ENCODE results near the gene MYLK2.
"Not testable (repeated sequence)": the region's sequence is repeated elsewhere in the genome, so short reads cannot be mapped to it uniquely, and the experiment has no call there.

MYLK2 gene

GRCh38 chr20:31813611-31814010 lies 5.5 kb upstream of the MYLK2 start:
- no peak for DNase-seq (ENCODE audit: low read depth, low spot score)
- no peak overlapping the region for H3K4me3 ChIP-seq (ENCODE audit: low read length)

DNA sequence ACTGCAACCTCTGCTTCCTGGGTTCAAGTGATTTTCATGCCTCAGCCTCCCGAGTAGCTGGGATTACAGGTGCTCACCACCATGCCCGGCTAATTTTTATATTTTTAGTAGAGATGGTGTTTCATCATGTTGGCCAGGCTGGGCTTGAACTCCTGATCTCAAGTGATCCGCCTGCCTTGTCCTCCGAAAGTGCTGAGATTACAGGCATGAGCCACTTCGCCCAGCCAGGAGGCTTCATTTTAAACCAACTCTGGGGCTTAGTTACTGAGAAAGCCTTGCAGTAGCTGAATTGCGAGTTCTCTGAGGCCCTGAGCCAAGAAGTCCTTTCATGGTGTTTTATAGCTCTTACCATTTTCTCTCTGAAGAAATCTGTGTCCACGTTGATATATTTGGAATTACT lies 5.0 kb upstream of the MYLK2 start:
- DNase-seq (ENCODE audit: low read depth, low spot score); H3K4me3 ChIP-seq (ENCODE audit: low read length): not testable (repeated sequence)

GRCh38 chr20:31815408-31816188 lies 3.6 kb upstream of the MYLK2 start:
- no peak overlapping the region for H3K4me3 ChIP-seq (ENCODE audit: low read length)
- no peak for DNase-seq (ENCODE audit: low read depth, low spot score)

DNA sequence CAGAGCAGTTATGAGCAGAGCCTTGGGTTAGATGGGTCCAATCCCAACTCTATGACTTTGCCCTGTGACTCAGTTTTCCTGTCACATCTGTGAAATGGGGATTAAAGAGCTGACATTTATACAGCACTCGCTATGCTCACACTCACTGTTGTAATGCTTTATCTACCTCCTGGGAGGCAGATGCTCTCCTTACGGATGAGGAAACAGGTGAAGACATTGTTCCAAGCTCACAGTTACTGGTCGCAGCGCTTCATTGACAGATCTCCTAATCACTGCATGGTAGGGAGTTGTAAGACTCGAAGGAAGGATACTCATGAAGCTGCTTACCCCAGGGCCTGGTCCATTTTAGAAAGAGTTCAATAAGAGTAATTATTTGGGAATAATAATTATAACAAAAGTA lies 2.9 kb upstream of the MYLK2 start:
- no peak for DNase-seq (ENCODE audit: low read depth, low spot score)
- H3K4me3 ChIP-seq (ENCODE audit: low read length) = no peak overlapping the region

GRCh38 chr20:31817461-31817860 lies 1.7 kb upstream of the MYLK2 start:
- H3K4me3 ChIP-seq (ENCODE audit: low read length) = no peak overlapping the region
- no peak for DNase-seq (ENCODE audit: low read depth, low spot score)

GRCh38 chr20:31818376-31818908 lies 714 bp upstream of the MYLK2 start:
- no peak for DNase-seq (ENCODE audit: low read depth, low spot score)
- no peak overlapping the region for H3K4me3 ChIP-seq (ENCODE audit: low read length)

- DNase-seq (ENCODE audit: low read depth, low spot score) = no peak
These were observed 1.1 kb downstream of the MYLK2 start for GRCh38 chr20:31820228-31820627.

DNA sequence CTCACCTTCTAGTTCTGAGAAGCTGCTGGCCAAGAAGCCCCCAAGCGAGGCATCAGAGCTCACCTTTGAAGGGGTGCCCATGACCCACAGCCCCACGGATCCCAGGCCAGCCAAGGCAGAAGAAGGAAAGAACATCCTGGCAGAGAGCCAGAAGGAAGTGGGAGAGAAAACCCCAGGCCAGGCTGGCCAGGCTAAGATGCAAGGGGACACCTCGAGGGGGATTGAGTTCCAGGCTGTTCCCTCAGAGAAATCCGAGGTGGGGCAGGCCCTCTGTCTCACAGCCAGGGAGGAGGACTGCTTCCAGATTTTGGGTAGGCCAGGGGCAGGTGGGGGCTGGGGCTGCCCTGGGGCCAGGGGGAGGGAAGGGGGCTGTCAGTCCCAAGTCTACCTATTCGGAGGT lies 2.3 kb downstream of the MYLK2 start:
- DNase-seq (ENCODE audit: low read depth, low spot score) = no peak
- no peak overlapping the region for H3K4me3 ChIP-seq (ENCODE audit: low read length)

More at GRCh38 chr20:31820228-31820627, 1.1 kb downstream of the MYLK2 start:
- H3K4me3 ChIP-seq (ENCODE audit: low read length) = no peak overlapping the region

GRCh38 chr20:31822421-31823330 lies 3.5 kb downstream of the MYLK2 start:
- DNase-seq (ENCODE audit: low read depth, low spot score) = no peak
- 0 out of 2 replicates have a peak overlapping the region, but pooled peaks have one; percentile 11 for H3K4me3 ChIP-seq (ENCODE audit: low read length)

- DNase-seq (ENCODE audit: low read depth, low spot score) = no peak
These were observed 4.4 kb downstream of the MYLK2 start for GRCh38 chr20:31823360-31824124.

DNA sequence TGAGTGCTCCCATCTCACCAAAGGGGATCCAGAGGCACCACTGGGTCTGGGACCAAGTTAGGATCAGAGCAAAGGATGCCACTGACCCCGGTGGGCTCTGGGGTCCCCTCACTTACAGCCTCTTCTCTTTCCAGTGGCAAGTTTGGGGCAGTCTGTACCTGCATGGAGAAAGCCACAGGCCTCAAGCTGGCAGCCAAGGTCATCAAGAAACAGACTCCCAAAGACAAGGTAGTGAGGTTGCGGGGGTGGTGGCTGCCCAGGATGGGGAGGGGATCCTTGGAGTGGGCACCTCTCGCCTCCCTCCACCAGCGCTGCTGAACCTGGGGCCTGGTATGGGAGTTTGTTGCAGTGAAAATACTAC lies 4.9 kb downstream of the MYLK2 start:
- H3K4me3 ChIP-seq (ENCODE audit: low read length) = no peak overlapping the region
- DNase-seq (ENCODE audit: low read depth, low spot score) = no peak

More at GRCh38 chr20:31823360-31824124, 4.4 kb downstream of the MYLK2 start:
- H3K4me3 ChIP-seq (ENCODE audit: low read length) = no peak overlapping the region

DNA sequence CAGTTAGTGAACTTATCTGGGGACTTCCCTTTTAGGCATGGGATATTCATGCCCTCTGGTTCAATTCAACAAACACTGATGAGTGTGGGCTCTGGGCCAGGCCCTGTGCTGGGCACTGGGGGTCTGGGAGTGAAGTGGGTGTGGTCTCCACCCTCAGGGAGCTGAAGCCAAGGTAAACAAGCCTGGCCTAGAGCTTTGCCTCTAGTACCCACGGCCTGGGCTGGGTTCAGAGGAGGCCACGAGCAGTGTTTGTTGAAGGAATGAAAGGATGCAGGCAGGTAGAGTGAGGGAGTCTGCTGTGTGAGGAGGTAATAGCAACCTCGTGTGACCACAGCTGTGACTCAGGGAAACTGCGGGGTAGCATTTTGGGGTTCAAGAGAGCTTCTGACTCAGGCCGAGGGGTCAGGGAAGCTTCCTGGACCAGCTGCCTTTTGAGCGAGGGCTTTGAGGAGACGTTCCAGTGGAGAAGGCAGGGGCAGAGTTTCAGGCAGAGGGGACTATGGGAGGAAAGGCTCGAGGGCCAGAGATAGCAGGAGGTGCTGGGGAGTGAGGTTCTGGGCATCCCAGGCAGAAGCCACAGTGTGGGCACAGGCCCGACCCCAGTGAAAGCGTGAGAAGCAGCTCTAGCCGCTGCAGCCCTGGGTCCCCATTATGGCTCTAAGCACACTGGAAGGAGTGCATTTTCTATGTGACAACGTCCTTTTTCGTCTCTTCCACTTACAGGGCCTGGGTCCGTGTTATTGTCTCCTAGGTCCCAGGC lies 5.6 kb downstream of the MYLK2 start:
- no peak overlapping the region for H3K4me3 ChIP-seq (ENCODE audit: low read length)
- no peak for DNase-seq (ENCODE audit: low read depth, low spot score)

GRCh38 chr20:31826074-31826473 lies 6.9 kb downstream of the MYLK2 start:
- DNase-seq (ENCODE audit: low read depth, low spot score) = no peak
- no peak overlapping the region for H3K4me3 ChIP-seq (ENCODE audit: low read length)

GRCh38 chr20:31827059-31827458 lies 7.9 kb downstream of the MYLK2 start:
- DNase-seq (ENCODE audit: low read depth, low spot score) = no peak
- H3K4me3 ChIP-seq (ENCODE audit: low read length) = no peak overlapping the region

DNA sequence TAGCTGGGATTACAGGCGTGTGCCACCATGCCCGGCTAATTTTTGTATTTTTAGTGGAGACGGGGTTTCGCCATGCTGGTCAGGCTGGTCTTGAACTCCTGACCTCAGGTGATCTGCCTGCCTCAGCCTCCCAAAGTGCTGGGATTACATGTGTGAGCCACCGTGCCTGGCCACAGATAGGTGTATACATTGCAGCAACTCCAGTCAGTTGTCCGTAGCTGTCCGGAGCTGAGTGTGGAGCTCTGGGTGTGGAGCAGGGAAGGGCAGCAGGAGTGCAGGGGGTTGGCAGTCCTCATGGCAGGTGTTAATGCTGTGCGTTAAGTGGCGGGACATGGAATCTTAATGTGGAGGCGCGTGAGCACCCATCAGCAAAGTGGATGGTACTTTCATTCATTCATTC lies 8.9 kb downstream of the MYLK2 start:
- not testable (repeated sequence) for DNase-seq (ENCODE audit: low read depth, low spot score); H3K4me3 ChIP-seq (ENCODE audit: low read length)

GRCh38 chr20:31829731-31830130 lies 10.6 kb downstream of the MYLK2 start:
- H3K4me3 ChIP-seq (ENCODE audit: low read length) = no peak overlapping the region
- no peak for DNase-seq (ENCODE audit: low read depth, low spot score)

GRCh38 chr20:31830406-31830981 lies 11.3 kb downstream of the MYLK2 start:
- DNase-seq (ENCODE audit: low read depth, low spot score) = no peak
- no peak overlapping the region for H3K4me3 ChIP-seq (ENCODE audit: low read length)

- no peak for DNase-seq (ENCODE audit: low read depth, low spot score)
- H3K4me3 ChIP-seq (ENCODE audit: low read length) = no peak overlapping the region
These were observed 12.1 kb downstream of the MYLK2 start for GRCh38 chr20:31831211-31831610.

Measured in Jurkat, Clone E6-1 (cell line).